Large intestine (tissue), 3 donors: ENCODE data around the gene BAX. TPM values are rescaled to one million over a fixed set of nuclear protein-coding genes. Genes with fewer than 3 reads are reported as not detected.

ENCODE experiments used
- DNase-seq, 2 donors: peaks; one replicate each; pipeline versions ENCODE4 v3.0.0 to v3.0.0-alpha.2; 2013
- H3K27ac ChIP-seq: one replicate; pipeline ENCODE4 v1.5.1; 2013; ENCODE audit warnings: low read length
- H3K27me3 ChIP-seq: 2 replicates; pipeline ENCODE4 v1.6.1; 2013; ENCODE audit warnings: low read length; ENCODE audit not compliant: control insufficient read depth, insufficient read depth
- H3K36me3 ChIP-seq: 2 replicates; pipeline ENCODE4 v1.6.1; 2013; ENCODE audit warnings: low read length; ENCODE audit not compliant: control insufficient read depth, insufficient read depth
- H3K4me1 ChIP-seq: one replicate; pipeline ENCODE4 v1.6.1; 2013; ENCODE audit warnings: low read length; ENCODE audit not compliant: control insufficient read depth, insufficient read depth
- H3K4me3 ChIP-seq: one replicate; pipeline ENCODE4 v1.5.1; 2013; ENCODE audit warnings: low read length
- H3K9me3 ChIP-seq: one replicate; pipeline ENCODE4 v1.6.1; 2013; ENCODE audit warnings: mild to moderate bottlenecking, low read depth, low read length, moderate library complexity; ENCODE audit not compliant: control insufficient read depth
- WGBS: methylation state at CpG from one replicate; pipeline ENCODE4 v1.1.5; 2013; ENCODE audit warnings: low lambda C conversion rate; ENCODE audit not compliant: insufficient coverage; 5-methylcytosine and 5-hydroxymethylcytosine counted together
- polyA plus RNA-seq: library from polyadenylated mRNA; unstranded; fragments of 120-200 nt; gene quantifications from one replicate; pipeline ENCODE4 v1.2.1, GENCODE V29; 2013

The BAX gene
- polyA plus RNA-seq, 1 donor = 129 TPM

- Histone ChIP-seq H3K9me3 (no peaks in the 10 kb centered on the region), H3K4me3 (peak overlapping the region; percentile 84), H3K36me3 (peaks cover 24% of the 10 kb centered on the region), H3K4me1 (peaks cover 24% of the 10 kb centered on the region), H3K27ac (peak overlapping the region; percentile 77), H3K27me3 (no peaks in the 10 kb centered on the region)
- DNase-seq = no peak
- no CpG with 5 or more reads among the region's 20 CpGs for WGBS
Observed at GRCh38 chr19:48992581-48993174, 38.0 kb downstream of the BAX start.

- no CpG with 5 or more reads among the region's 56 CpGs for whole genome bisulfite sequencing
Observed at GRCh38 chr19:48993175-48994034, 38.7 kb downstream of the BAX start, which contains the start of the genes GYS1 and RUVBL2. Gene GYS1, minus strand, starts transcription at chr19:48993309. Its CDS starts 197 bp downstream, at chr19:48993112. Gene RUVBL2, plus strand, starts transcription at chr19:48993887. Its CDS starts 25 bp downstream, at chr19:48993912.

GRCh38 chr19:48994035-48994386 is 39.3 kb downstream of the BAX start:
- Histone ChIP-seq H3K27me3 (no peaks in the 10 kb centered on the region), H3K36me3 (peaks cover 15% of the 10 kb centered on the region), H3K9me3 (no peaks in the 10 kb centered on the region), H3K4me3 (peak overlapping the region; percentile 84), H3K27ac (peak overlapping the region; percentile 96), H3K4me1 (peaks cover 24% of the 10 kb centered on the region)
- DNase-seq = no peak
- no CpG with 5 or more reads among the region's 13 CpGs for WGBS

More at GRCh38 chr19:48993175-48994034, 38.7 kb downstream of the BAX start, which contains the start of the genes GYS1 and RUVBL2:
- Histone ChIP-seq H3K27me3 (no peaks in the 10 kb centered on the region), H3K9me3 (no peaks in the 10 kb centered on the region), H3K36me3 (peaks cover 19% of the 10 kb centered on the region), H3K27ac (peak within 1 kb of the TSS; percentile 96), H3K4me3 (peak within 1 kb of the TSS; percentile 84), H3K4me1 (peaks cover 24% of the 10 kb centered on the region)
- peak; percentile 100 for DNase-seq

- H3K27me3 ChIP-seq = no peaks in the 10 kb centered on the region
- no peak overlapping the region for H3K27ac ChIP-seq
- DNase-seq = no peak
- no peaks in the 10 kb centered on the region for H3K9me3 ChIP-seq
- H3K4me1 ChIP-seq = peaks cover 10% of the 10 kb centered on the region
- WGBS = no CpG with 5 or more reads among the region's 5 CpGs
- H3K36me3 ChIP-seq = peaks cover 13% of the 10 kb centered on the region
- H3K4me3 ChIP-seq = no peak overlapping the region
Observed at GRCh38 chr19:48997972-48998371, 43.3 kb downstream of the BAX start.

GRCh38 chr19:48999481-49000325 is 45.0 kb downstream of the BAX start:
- no peak for DNase-seq
- H3K27ac ChIP-seq = no peak overlapping the region
- peaks cover 3% of the 10 kb centered on the region for H3K4me1 ChIP-seq
- H3K9me3 ChIP-seq = no peaks in the 10 kb centered on the region
- H3K4me3 ChIP-seq = no peak overlapping the region
- WGBS = no CpG with 5 or more reads among the region's 16 CpGs
- H3K36me3 ChIP-seq = peaks cover 28% of the 10 kb centered on the region
- no peaks in the 10 kb centered on the region for H3K27me3 ChIP-seq

- H3K36me3 ChIP-seq = peaks cover 49% of the 10 kb centered on the region
- no peaks in the 10 kb centered on the region for H3K4me1 ChIP-seq
- H3K27me3 ChIP-seq = no peaks in the 10 kb centered on the region
- no peak for DNase-seq
- no peak overlapping the region for H3K27ac ChIP-seq
- whole genome bisulfite sequencing = no CpG with 5 or more reads among the region's 15 CpGs
- H3K9me3 ChIP-seq = no peaks in the 10 kb centered on the region
- H3K4me3 ChIP-seq = no peak overlapping the region
Observed at GRCh38 chr19:49004133-49004532, 49.5 kb downstream of the BAX start.

GRCh38 chr19:49004964-49005614 is 50.4 kb downstream of the BAX start:
- H3K36me3 ChIP-seq = peaks cover 53% of the 10 kb centered on the region
- no peak for DNase-seq

GRCh38 chr19:49006905-49007304 is 52.2 kb downstream of the BAX start:
- Histone ChIP-seq H3K9me3 (no peaks in the 10 kb centered on the region), H3K27ac (no peak overlapping the region), H3K36me3 (peaks cover 70% of the 10 kb centered on the region), H3K4me3 (no peak overlapping the region), H3K27me3 (no peaks in the 10 kb centered on the region), H3K4me1 (no peaks in the 10 kb centered on the region)
- no CpG with 5 or more reads among the region's 22 CpGs for WGBS
- no peak for DNase-seq

More at GRCh38 chr19:49004964-49005614, 50.4 kb downstream of the BAX start:
- H3K4me3 ChIP-seq = no peak overlapping the region
- no peaks in the 10 kb centered on the region for H3K9me3 ChIP-seq
- H3K4me1 ChIP-seq = no peaks in the 10 kb centered on the region
- no CpG with 5 or more reads among the region's 7 CpGs for WGBS
- H3K27ac ChIP-seq = no peak overlapping the region
- H3K27me3 ChIP-seq = no peaks in the 10 kb centered on the region

GRCh38 chr19:49009828-49010227 is 55.2 kb downstream of the BAX start:
- Histone ChIP-seq H3K27me3 (no peaks in the 10 kb centered on the region), H3K4me3 (no peak overlapping the region), H3K36me3 (peaks cover 67% of the 10 kb centered on the region), H3K27ac (no peak overlapping the region), H3K4me1 (no peaks in the 10 kb centered on the region), H3K9me3 (no peaks in the 10 kb centered on the region)
- no CpG with 5 or more reads among the region's 18 CpGs for WGBS
- no peak for DNase-seq
